ENCODE results near the gene LRRC4B. TPM values are rescaled to one million over a fixed set of nuclear protein-coding genes. Genes with fewer than 3 reads are reported as not detected.

LRRC4B gene
- total and polyA plus RNA-seq, 2 of the 8 experiments (the other 6 are each of a cell fraction or from before 2014, with no cell fraction given): 13.4 to 21.2 TPM

GRCh38 chr19:50552540-50552939, 15.7 kb downstream of the LRRC4B start (continued):
- TF ChIP-seq CBX5 (IDR thresholded peaks at IDR 0.05; ENCODE audit: low read depth, low read length) (no peak), CREB1 (IDR thresholded peaks at IDR 0.05) (no peak), ZNF274 (IDR thresholded peaks at IDR 0.05; ENCODE audit: borderline replicate concordance, extremely low read depth, low read length) (no peak), NANOG (IDR thresholded peaks at IDR 0.05; ENCODE audit: insufficient read depth, low read depth, low read length, poor library complexity, severe bottlenecking) (no peak), TCF12 (IDR thresholded peaks at IDR 0.05; ENCODE audit: low read depth, low read length) (no peak), GABPA (IDR thresholded peaks at IDR 0.05; ENCODE audit: borderline replicate concordance, insufficient read depth, low read length) (no peak), CTCF (IDR thresholded peaks at IDR 0.05; ENCODE audit: control extremely low read depth in 1 of 3, insufficient read depth in 1 of 3, low read depth in 1 of 3, low read length in 3 of 3) (no peak)
